Upper lobe of left lung (tissue), 4 donors: Measurements from ENCODE around the gene IFNA6.

Experiments used
- CTCF ChIP-seq, 6 experiments: fragments of 450-650 bp in 4 of 6; fragments of 200-600 bp in 2 of 6; sonication (generic) in 2 of 6; IDR thresholded peaks; one replicate each; pipeline ENCODE4 v1.5.1; 2016 to 2019; ENCODE audit warnings: antibody characterized with exemption in 6 of 6
- EP300 ChIP-seq, 4 donors: sonication (generic); formaldehyde crosslinking; IDR thresholded peaks; one replicate each; pipeline ENCODE4 v1.5.1; 2017; ENCODE audit warnings: antibody characterized with exemption in 4 of 4, control low read depth in 2 of 4
- POLR2A ChIP-seq, 4 donors: fragments of 450-650 bp; IDR thresholded peaks; one replicate each; pipeline ENCODE4 v1.5.1; 2016 to 2017; ENCODE audit warnings: antibody characterized with exemption in 4 of 4, mild to moderate bottlenecking in 2 of 4
- POLR2AphosphoS5 ChIP-seq, 2 donors: sonication (generic); formaldehyde crosslinking; IDR thresholded peaks; one replicate each; pipeline ENCODE4 v1.5.1; 2017; ENCODE audit warnings: antibody characterized with exemption in 2 of 2

- TF ChIP-seq POLR2A (IDR thresholded peaks at IDR 0.05) = no peak
- no peak for TF ChIP-seq POLR2AphosphoS5 (IDR thresholded peaks at IDR 0.05)
- TF ChIP-seq CTCF (IDR thresholded peaks at IDR 0.05) = no peak
- no peak for TF ChIP-seq EP300 (IDR thresholded peaks at IDR 0.05)
Measured at GRCh38 chr9:21340735-21341134, 10.0 kb downstream of the IFNA6 start.
